Measurements from ENCODE around the gene HLF. TPM values are rescaled to one million over a fixed set of nuclear protein-coding genes. Genes with fewer than 3 reads are reported as not detected.

Gene HLF
- total RNA-seq, 1 experiment from 2014 or later: 0.13 TPM

DNA sequence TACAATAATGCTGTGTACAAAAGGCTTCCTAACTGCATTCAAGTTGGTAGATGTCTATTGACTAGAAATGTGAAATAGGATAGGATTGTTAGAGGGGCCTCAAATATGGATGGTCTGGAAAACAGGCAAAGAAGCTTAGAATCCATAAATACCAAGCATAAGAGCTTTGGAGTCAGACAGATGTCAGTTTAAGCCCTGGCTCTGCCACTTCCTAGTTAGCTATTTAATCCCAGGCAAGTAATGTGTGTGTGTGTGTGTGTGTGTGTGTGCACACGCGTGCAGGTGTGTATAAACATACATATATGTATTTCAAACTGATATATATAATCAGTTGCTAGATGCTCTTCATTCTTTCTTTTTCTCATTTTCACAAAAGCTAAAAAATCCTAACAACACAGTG, 90.2 kb downstream of the HLF start:
- Histone ChIP-seq H3K27ac (ENCODE audit: low read length) (no peak overlapping the region), H3K4me1 (ENCODE audit: control insufficient read depth, insufficient read depth, low read length) (no peaks in the 10 kb centered on the region), H3K27me3 (ENCODE audit: control insufficient read depth, insufficient read depth, low read length) (no peaks in the 10 kb centered on the region), H3K9me3 (ENCODE audit: control insufficient read depth, insufficient read depth, low read depth, low read length) (no peaks in the 10 kb centered on the region), H3K4me3 (ENCODE audit: low read depth in 2 of 2, low read length in 2 of 2) (no peak overlapping the region), H3K36me3 (ENCODE audit: control insufficient read depth, insufficient read depth, low read length) (no peaks in the 10 kb centered on the region)
- in situ Hi-C loops (cut with HindIII; ENCODE audit: low pct_unique_long_range_greater_than_20kb, low sequenced_read_pairs): no loop called here
- ChIA-PET POLR2A (interaction anchor here (0.6 kb wide), 1 partner anchor 397 kb away, joined by 9 read pairs; no protein-coding TSS in a partner anchor), CTCF (interaction anchor here (0.6 kb wide), 1 partner anchor 159 kb away, joined by 3 read pairs; no protein-coding TSS in a partner anchor)
- TF ChIP-seq TCF7L2 (IDR thresholded peaks at IDR 0.05; ENCODE audit: low read depth, low read length) (no peak), POLR2AphosphoS5 (IDR thresholded peaks at IDR 0.05; ENCODE audit: low read depth, low read length) (no peak), SIN3A (IDR thresholded peaks at IDR 0.05; ENCODE audit: borderline replicate concordance, insufficient read depth, low read depth, low read length) (no peak)
- TF ChIP-seq, protein P1, sequence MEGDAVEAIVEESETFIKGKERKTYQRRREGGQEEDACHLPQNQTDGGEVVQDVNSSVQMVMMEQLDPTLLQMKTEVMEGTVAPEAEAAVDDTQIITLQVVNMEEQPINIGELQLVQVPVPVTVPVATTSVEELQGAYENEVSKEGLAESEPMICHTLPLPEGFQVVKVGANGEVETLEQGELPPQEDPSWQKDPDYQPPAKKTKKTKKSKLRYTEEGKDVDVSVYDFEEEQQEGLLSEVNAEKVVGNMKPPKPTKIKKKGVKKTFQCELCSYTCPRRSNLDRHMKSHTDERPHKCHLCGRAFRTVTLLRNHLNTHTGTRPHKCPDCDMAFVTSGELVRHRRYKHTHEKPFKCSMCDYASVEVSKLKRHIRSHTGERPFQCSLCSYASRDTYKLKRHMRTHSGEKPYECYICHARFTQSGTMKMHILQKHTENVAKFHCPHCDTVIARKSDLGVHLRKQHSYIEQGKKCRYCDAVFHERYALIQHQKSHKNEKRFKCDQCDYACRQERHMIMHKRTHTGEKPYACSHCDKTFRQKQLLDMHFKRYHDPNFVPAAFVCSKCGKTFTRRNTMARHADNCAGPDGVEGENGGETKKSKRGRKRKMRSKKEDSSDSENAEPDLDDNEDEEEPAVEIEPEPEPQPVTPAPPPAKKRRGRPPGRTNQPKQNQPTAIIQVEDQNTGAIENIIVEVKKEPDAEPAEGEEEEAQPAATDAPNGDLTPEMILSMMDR (IDR thresholded peaks at IDR 0.05): no peak
- TF ChIP-seq, protein P2, sequence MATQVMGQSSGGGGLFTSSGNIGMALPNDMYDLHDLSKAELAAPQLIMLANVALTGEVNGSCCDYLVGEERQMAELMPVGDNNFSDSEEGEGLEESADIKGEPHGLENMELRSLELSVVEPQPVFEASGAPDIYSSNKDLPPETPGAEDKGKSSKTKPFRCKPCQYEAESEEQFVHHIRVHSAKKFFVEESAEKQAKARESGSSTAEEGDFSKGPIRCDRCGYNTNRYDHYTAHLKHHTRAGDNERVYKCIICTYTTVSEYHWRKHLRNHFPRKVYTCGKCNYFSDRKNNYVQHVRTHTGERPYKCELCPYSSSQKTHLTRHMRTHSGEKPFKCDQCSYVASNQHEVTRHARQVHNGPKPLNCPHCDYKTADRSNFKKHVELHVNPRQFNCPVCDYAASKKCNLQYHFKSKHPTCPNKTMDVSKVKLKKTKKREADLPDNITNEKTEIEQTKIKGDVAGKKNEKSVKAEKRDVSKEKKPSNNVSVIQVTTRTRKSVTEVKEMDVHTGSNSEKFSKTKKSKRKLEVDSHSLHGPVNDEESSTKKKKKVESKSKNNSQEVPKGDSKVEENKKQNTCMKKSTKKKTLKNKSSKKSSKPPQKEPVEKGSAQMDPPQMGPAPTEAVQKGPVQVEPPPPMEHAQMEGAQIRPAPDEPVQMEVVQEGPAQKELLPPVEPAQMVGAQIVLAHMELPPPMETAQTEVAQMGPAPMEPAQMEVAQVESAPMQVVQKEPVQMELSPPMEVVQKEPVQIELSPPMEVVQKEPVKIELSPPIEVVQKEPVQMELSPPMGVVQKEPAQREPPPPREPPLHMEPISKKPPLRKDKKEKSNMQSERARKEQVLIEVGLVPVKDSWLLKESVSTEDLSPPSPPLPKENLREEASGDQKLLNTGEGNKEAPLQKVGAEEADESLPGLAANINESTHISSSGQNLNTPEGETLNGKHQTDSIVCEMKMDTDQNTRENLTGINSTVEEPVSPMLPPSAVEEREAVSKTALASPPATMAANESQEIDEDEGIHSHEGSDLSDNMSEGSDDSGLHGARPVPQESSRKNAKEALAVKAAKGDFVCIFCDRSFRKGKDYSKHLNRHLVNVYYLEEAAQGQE (IDR thresholded peaks at IDR 0.05; ENCODE audit: insufficient read depth in 1 of 2, low read depth in 2 of 2, low read length in 1 of 2): no peak
- intact Hi-C loops (cut with micrococcal nuclease; ENCODE audit: unreplicated experiment): loop anchor here (5.0 to 10.0 kb wide), 2 partner anchors 60 to 157 kb away; partner anchors contain the start of gene SMIM36
- ATAC-seq (no peak), DNase-seq (ENCODE audit: low read depth, low spot score) (no peak)
- no TSS peak for BruUV-seq (replicated peaks)

DNA sequence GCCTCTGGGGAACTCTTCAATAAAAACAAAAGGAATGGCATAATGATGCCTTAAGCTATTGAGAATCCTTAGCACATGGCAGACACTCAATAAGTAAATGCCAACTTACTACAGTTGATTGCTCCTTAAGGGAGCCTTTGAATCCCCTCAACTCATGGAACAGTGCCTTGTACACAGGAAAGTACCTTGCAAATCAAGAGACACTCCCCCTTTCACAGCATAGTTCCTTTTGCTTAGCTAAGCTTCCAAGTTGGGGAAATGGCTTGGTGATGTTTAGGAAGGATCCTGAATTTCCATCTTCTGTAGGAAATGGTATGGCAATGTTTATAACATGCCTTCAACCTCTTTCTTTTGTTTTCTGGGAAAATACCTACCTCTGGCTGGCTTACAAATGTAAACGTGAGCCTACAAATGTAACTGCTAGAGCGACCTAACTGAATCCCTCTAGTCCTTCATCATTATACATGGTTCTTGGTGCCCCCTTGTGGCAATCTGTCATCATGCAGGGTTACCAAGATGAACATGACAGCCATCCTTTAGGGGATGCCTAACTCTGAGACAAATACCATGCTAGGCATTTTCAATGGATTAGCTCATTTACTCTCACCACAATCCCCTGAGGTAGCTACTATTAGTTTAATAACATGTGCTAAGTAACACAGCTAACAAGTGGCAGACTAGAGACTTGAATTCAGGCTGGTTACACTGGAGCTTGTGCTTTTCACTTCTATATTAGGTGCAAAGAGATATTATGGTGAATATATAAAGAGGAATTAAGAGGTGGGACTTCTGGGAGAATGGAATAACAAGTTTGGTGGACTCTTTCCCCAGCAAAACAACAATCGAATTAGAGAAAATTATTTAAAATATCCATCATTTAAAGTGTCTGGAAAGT, 91.9 kb downstream of the HLF start:
- Histone ChIP-seq H3K4me1 (ENCODE audit: control insufficient read depth, insufficient read depth, low read length) (no peaks in the 10 kb centered on the region), H3K27ac (ENCODE audit: low read length) (no peak overlapping the region), H3K36me3 (ENCODE audit: control insufficient read depth, insufficient read depth, low read length) (no peaks in the 10 kb centered on the region), H3K4me3 (ENCODE audit: low read depth in 2 of 2, low read length in 2 of 2) (no peak overlapping the region), H3K27me3 (ENCODE audit: control insufficient read depth, insufficient read depth, low read length) (peaks cover 2% of the 10 kb centered on the region; the same call in 1 of the 2 replicates), H3K9me3 (ENCODE audit: control insufficient read depth, insufficient read depth, low read depth, low read length) (peaks cover 9% of the 10 kb centered on the region; the same call in 1 of the 2 replicates)
- TF ChIP-seq TCF7L2 (IDR thresholded peaks at IDR 0.05; ENCODE audit: low read depth, low read length) (no peak), POLR2AphosphoS5 (IDR thresholded peaks at IDR 0.05; ENCODE audit: low read depth, low read length) (no peak), SIN3A (IDR thresholded peaks at IDR 0.05; ENCODE audit: borderline replicate concordance, insufficient read depth, low read depth, low read length) (no peak)
- TF ChIP-seq, protein P1 (IDR thresholded peaks at IDR 0.05): peak; percentile 86
- TF ChIP-seq, protein P2 (IDR thresholded peaks at IDR 0.05; ENCODE audit: insufficient read depth in 1 of 2, low read depth in 2 of 2, low read length in 1 of 2): no peak
- ATAC-seq: peak; percentile 96
- ChIA-PET CTCF (interaction anchor here (0.6 to 2.0 kb wide), 2 partner anchors 364 to 372 kb away, joined by 3 to 8 read pairs; no protein-coding TSS in a partner anchor), POLR2A (no interaction called here)
- in situ Hi-C loops (cut with HindIII; ENCODE audit: low pct_unique_long_range_greater_than_20kb, low sequenced_read_pairs): no loop called here
- DNase-seq (ENCODE audit: low read depth, low spot score): peak; percentile 45
- intact Hi-C loops (cut with micrococcal nuclease; ENCODE audit: unreplicated experiment): loop anchor here (5.0 to 10.0 kb wide), 2 partner anchors 62 to 156 kb away; partner anchors contain the start of gene SMIM36
- BruUV-seq (replicated peaks): no TSS peak

All from Panc1 (cell line).